Activated T-helper 1 cell treated with anti-CD3 and anti-CD28 coated beads, Interleukin-12 subunit alpha, Interleukin-12 subunit beta, Interleukin-2, Interleukin-4 antibody, amounts not matched to agents 30 ng/mL and 10 ng/mL and 1 ng/mL, durations not matched to agents 14 hours and 24 hours and 36 hours (primary cell): ENCODE results near the gene STIP1. TPM values are rescaled to one million over a fixed set of nuclear protein-coding genes. Genes with fewer than 3 reads are reported as not detected.
"Not testable (repeated sequence)": the region's sequence is repeated elsewhere in the genome, so short reads cannot be mapped to it uniquely, and the experiment has no call there.

ENCODE experiments used
- DNase-seq: peaks from one replicate; pipeline ENCODE4 v3.0.0; 2021; ENCODE audit warnings: low spot score
- H3K27ac Mint-ChIP-seq: one replicate; pipeline ENCODE4 v1.8.0; 2021; ENCODE audit warnings: mild to moderate bottlenecking, mixed read lengths
- H3K27me3 Mint-ChIP-seq: one replicate; pipeline ENCODE4 v1.8.0; 2022; ENCODE audit warnings: mild to moderate bottlenecking, moderate library complexity, mixed read lengths; ENCODE audit not compliant: insufficient read depth
- H3K36me3 Mint-ChIP-seq: one replicate; pipeline ENCODE4 v1.8.0; 2021; ENCODE audit warnings: low read depth, mixed read lengths
- H3K4me1 Mint-ChIP-seq: one replicate; pipeline ENCODE4 v1.8.0; 2021; ENCODE audit warnings: low read depth, mixed read lengths
- H3K4me3 Mint-ChIP-seq: one replicate; pipeline ENCODE4 v1.8.0; 2021; ENCODE audit warnings: mild to moderate bottlenecking, moderate library complexity, mixed read lengths
- H3K9me3 Mint-ChIP-seq: one replicate; pipeline ENCODE4 v1.8.0; 2021; ENCODE audit warnings: mixed read lengths
- intact Hi-C: fragments of 100-400 bp; cut with micrococcal nuclease; formaldehyde crosslinking; loops from one replicate; pipeline ENCODE4 v1.15.1; 2024
- total RNA-seq: library from RNA; stranded (reverse); gene quantifications from 2 replicates; pipeline ENCODE4 v1.2.3, GENCODE V29; 2022

STIP1 gene
- total RNA-seq, 1 donor from 2014 or later = 493 TPM

DNA sequence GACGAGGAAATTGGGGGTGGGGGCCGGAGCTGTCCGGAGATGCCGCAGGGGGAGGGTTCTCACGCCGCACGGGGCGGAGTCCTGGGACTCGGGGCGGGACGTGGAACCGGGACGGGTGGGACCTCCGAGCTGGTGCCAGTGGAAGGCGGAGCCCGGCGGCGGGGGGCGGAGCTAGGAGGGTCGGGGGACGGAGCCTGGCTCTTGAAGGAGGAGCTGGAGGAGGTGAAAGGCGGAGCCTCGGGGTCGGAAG, 55.2 kb downstream of the STIP1 start:
- H3K27me3 Mint-ChIP-seq = no peaks in the 10 kb centered on the region
- peak overlapping the region; percentile 94 for H3K4me3 Mint-ChIP-seq
- intact Hi-C loops = loop anchor here (1.0 to 5.0 kb wide), 12 partner anchors 10 to 1649 kb away; partner anchors contain the start of genes BAD, CCDC88B, COX8A and DNAJC4
- peak overlapping the region; percentile 94 for H3K27ac Mint-ChIP-seq
- H3K9me3 Mint-ChIP-seq = no peaks in the 10 kb centered on the region
- peak; percentile 100 for DNase-seq
- H3K4me1 Mint-ChIP-seq = peaks cover 34% of the 10 kb centered on the region
- H3K36me3 Mint-ChIP-seq = peaks cover 21% of the 10 kb centered on the region

DNA sequence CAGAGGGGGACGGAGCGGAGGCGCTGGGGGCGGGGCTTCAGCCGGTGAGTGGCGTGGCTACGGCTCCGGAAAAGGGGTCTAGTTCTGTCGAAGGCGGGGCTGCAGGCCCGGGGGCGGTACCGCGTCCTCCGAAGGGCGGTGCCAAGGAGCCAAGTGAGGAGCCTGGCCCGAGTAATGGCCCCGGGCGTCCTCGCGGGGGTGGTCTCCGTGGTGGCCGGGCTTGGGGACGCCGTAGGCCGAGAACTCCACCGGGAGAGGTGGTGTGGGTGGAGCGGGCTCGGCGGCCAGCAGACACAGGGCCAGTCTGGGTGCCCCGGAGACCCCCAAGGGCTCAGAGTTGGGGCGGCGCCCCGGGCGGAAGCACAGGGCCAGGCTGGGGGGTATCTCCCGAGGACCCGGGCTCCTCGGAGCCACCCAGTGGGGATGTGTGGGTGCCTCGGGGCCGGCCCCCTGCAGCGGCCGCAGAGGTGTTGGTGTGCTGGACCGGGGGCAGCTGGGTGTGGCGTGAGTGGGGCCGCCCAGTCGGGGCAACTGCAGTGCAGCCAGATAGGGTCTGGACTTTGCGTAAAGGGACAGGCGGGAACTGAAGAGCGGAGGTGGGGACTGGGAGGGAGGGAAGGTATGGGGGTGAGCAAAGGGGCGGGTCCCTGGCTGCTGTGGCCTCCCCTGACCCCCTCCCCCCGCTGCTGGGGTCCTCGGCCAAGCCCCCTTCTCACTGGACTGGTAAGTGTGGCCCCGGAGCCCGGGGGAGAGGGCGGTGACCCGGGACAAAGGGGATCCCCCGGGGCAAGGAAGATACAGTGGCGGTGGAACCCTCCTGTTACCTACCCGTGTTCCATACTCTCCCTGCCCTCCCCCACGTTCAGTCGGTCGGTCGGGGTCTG, 55.8 kb downstream of the STIP1 start:
- H3K4me1 Mint-ChIP-seq = peaks cover 34% of the 10 kb centered on the region

DNA sequence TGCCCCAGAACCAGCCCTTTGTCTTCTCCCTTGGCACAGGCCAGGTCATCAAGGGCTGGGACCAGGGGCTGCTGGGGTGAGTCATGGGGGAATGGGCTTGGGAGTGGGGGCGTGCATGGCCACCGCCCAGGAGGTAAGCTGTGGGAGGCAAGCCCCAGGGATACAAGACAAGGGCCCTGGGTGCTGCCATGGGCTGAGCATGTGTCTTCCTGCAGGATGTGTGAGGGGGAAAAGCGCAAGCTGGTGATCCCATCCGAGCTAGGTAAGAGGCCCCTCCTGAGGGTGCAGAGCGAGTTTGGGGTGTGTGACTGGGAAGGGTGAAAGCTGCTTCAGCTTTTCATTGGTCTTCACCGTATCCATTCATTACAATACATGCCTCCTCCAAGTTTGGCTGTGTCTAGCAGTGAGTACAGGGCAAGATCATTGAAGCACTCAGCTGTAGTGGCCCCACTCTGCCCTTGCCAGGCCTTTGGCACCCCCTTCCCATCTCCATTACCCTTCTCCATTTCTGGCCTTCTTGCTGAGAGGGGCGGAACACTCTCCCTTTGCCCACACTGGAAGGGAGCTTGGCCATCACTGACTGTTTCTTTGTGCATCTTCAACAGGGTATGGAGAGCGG, 57.4 kb downstream of the STIP1 start:
- intact Hi-C loops = loop anchor here (5.0 kb wide), 1 partner anchor 1651 kb away; the partner anchor contains the start of gene TUT1
- no peaks in the 10 kb centered on the region for H3K9me3 Mint-ChIP-seq
- peak overlapping the region; percentile 94 for H3K4me3 Mint-ChIP-seq
- H3K27ac Mint-ChIP-seq = no peak overlapping the region
- DNase-seq = no peak
- H3K36me3 Mint-ChIP-seq = peaks cover 11% of the 10 kb centered on the region
- peaks cover 40% of the 10 kb centered on the region for H3K4me1 Mint-ChIP-seq
- H3K27me3 Mint-ChIP-seq = peaks cover 1% of the 10 kb centered on the region

More for the DNA sequence above, 55.8 kb downstream of the STIP1 start:
- peak; percentile 21 for DNase-seq
- Mint-ChIP-seq H3K4me3 (peak overlapping the region; percentile 94), H3K9me3 (no peaks in the 10 kb centered on the region), H3K36me3 (peaks cover 21% of the 10 kb centered on the region), H3K27ac (peak overlapping the region; percentile 94), H3K27me3 (no peaks in the 10 kb centered on the region)
- intact Hi-C loops = loop anchor here (1.0 to 5.0 kb wide), 12 partner anchors 10 to 1649 kb away; partner anchors contain the start of genes BAD, CCDC88B, COX8A and DNAJC4

DNA sequence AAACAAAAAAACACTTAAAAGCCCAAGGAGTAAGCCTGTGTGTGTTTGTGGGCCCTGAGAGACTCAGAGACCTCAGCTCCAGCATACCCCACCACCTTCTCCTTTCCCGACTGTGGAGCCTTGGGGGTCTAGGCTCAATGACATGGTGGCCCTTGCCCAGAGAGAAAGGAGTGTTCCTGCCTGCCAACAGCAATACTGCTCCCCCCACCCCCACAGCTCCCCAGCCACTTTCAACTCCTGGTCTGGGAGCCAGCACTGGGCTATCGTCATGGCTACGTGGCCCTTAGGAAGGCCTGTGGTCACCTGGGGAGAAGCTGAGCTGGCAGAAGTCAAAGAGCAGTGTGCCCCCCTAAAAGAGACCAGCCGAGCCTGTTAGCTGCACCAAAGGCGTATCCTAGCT, 58.1 kb downstream of the STIP1 start:
- intact Hi-C loops = loop anchor here (5.0 kb wide), 1 partner anchor 1652 kb away; the partner anchor contains the start of gene TUT1
- Mint-ChIP-seq H3K4me1 (peaks cover 35% of the 10 kb centered on the region), H3K27ac (no peak overlapping the region), H3K27me3 (peaks cover 1% of the 10 kb centered on the region), H3K4me3 (peak overlapping the region; percentile 94), H3K36me3 (peaks cover 11% of the 10 kb centered on the region), H3K9me3 (no peaks in the 10 kb centered on the region)
- no peak for DNase-seq

GRCh38 chr11:64244966-64245365, 59.0 kb downstream of the STIP1 start:
- Mint-ChIP-seq H3K27ac (peak overlapping the region; percentile 67), H3K4me3 (peak overlapping the region; percentile 94), H3K36me3 (peaks cover 8% of the 10 kb centered on the region), H3K9me3 (no peaks in the 10 kb centered on the region), H3K27me3 (peaks cover 1% of the 10 kb centered on the region), H3K4me1 (peaks cover 33% of the 10 kb centered on the region)
- DNase-seq = no peak
- intact Hi-C loops = loop anchor here (5.0 kb wide), 1 partner anchor 1653 kb away; the partner anchor contains the start of gene TUT1

DNA sequence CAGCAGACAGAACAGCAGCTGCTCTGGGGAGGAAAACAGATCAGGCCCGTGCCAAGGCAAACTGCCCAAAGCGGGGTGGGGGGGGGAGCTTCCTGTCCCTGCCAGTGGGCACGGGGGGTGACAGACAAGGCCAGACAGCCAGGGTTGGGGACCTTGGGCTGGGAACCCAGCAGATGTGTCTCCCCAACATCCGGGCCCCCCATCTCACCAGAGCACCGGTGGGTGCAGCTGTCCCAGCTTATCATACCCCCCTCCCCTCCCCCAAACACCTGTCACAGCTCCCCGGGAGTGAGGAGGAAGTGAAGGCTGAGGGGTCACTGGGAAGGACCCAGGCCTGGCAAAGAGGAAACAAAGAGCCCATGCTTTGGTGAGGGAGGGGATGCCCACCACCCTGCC, 59.4 kb downstream of the STIP1 start:
- H3K4me3 Mint-ChIP-seq = peak overlapping the region; percentile 94
- peaks cover 1% of the 10 kb centered on the region for H3K27me3 Mint-ChIP-seq
- H3K27ac Mint-ChIP-seq = peak overlapping the region; percentile 94
- H3K9me3 Mint-ChIP-seq = no peaks in the 10 kb centered on the region
- peaks cover 5% of the 10 kb centered on the region for H3K36me3 Mint-ChIP-seq
- intact Hi-C loops = no loop called here
- DNase-seq = no peak
- H3K4me1 Mint-ChIP-seq = peaks cover 31% of the 10 kb centered on the region

DNA sequence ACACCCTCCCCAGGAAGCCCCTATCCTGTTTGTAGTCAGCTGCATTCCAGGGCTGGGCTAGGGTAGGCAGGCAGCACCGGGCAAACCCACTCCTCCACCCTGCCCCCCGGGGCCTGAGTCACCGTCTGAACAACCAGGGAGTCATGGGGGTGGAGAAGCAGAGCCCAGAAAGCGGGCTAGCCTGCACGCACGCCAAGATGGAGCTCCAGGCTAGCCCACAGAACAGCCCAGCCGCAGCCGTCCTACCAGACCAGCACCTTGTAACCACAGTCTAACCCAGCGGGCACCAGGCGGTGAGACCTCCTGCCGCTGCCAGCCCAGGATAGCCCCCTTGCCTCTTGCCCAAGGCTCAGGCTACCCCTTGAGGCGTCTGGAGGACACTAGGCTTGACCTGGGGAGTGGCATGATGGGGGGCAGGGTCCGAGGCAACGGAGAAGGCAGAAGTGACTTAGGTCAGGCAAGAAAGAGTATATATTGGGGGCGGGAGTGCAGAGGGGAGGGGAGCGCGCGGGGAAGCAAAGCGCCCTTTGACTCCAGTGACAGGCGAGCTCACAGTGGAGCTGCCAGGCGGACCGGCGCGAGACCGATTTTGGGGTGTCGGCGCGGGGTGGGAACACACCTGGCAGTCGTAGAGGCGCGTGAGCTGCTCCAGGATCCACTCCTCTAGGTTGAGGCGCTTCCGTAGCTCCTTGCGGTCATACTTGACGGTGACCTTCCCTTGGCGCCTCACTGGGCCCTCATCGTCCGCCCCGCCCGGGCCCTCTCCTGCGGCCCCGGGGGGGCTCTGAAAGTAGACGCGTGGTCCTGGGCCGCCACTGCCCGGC, 60.0 kb downstream of the STIP1 start:
- intact Hi-C loops = loop anchor here (1.0 kb wide), 4 partner anchors 16 to 59 kb away; partner anchors contain the start of genes DNAJC4 and ESRRA
- Mint-ChIP-seq H3K27me3 (peaks cover 1% of the 10 kb centered on the region), H3K36me3 (peaks cover 5% of the 10 kb centered on the region), H3K9me3 (no peaks in the 10 kb centered on the region), H3K4me1 (peaks cover 29% of the 10 kb centered on the region), H3K27ac (peak overlapping the region; percentile 94), H3K4me3 (peak overlapping the region; percentile 94)
- DNase-seq = peak; percentile 35

- Mint-ChIP-seq H3K4me3 (peak overlapping the region; percentile 86), H3K4me1 (peaks cover 29% of the 10 kb centered on the region)
- H3K27ac Mint-ChIP-seq, H3K36me3 Mint-ChIP-seq, H3K27me3 Mint-ChIP-seq, DNase-seq, H3K9me3 Mint-ChIP-seq: not testable (repeated sequence)
- intact Hi-C loops = loop anchor here (1.0 kb wide), 4 partner anchors 16 to 59 kb away; partner anchors contain the start of genes DNAJC4 and ESRRA
Observed at GRCh38 chr11:64246621-64246870, 60.6 kb downstream of the STIP1 start.

DNA sequence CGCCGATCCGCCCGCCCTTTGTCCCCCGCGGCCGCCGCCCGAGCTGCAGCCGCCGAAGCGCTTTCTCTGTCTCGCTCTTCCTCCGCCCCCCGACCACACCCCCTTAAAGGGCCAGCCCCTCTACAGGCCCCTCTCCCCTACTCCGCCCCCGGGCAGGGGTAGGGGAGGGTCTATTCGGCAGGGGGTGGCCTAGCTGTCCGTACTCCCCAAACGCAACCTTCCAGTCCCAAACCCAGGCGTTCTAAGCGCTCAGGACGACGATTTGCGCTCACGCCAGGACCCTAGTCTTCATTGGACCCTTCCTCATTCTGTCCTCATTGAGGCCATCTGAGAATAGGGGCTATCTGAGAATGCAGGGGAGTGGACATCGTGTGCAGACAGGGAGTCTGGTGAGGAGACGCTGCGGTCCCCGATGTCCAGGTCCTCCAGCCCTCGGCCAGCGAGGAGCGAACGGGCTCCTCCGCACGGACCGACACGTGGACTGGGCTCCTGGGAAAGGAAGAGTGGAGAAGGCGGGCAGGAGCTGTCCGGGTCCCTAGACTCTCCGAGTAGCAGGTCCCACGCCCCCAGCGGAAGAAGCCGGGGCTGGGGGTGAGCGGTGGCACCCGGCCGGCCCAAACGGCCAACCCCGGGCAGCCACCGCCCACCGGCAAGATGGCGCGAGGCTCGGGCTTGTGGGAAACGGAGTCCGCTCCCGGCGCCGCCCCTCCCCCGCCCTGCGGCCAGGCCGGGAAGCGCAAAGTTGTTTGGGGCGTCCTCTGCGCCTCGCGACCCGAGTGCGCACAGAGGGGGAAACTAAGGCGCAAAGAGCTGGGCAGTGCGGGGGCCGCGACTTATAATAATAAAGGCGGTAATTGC, 61.1 kb downstream of the STIP1 start, which contains the start of gene PPP1R14B:
TSS of gene PPP1R14B (minus strand) at position 73 of the 858 bp plus-strand sequence. CDS start 270 bp downstream, outside the sequence.
- peak; percentile 79 for DNase-seq
- peak within 1 kb of the TSS; percentile 94 for H3K4me3 Mint-ChIP-seq
- peaks cover 1% of the 10 kb centered on the region for H3K27me3 Mint-ChIP-seq
- H3K27ac Mint-ChIP-seq = peak within 1 kb of the TSS; percentile 94
- intact Hi-C loops = loop anchor here (1.0 kb wide), 4 partner anchors 17 to 58 kb away; partner anchors contain the start of genes DNAJC4 and ESRRA
- H3K36me3 Mint-ChIP-seq = peaks cover 4% of the 10 kb centered on the region
- peaks cover 29% of the 10 kb centered on the region for H3K4me1 Mint-ChIP-seq
- no peaks in the 10 kb centered on the region for H3K9me3 Mint-ChIP-seq

GRCh38 chr11:64247729-64248531, 62.0 kb downstream of the STIP1 start:
- Mint-ChIP-seq H3K4me1 (peaks cover 21% of the 10 kb centered on the region), H3K4me3 (peak overlapping the region; percentile 77), H3K9me3 (no peaks in the 10 kb centered on the region), H3K27me3 (peaks cover 1% of the 10 kb centered on the region), H3K27ac (peak overlapping the region; percentile 44), H3K36me3 (peaks cover 2% of the 10 kb centered on the region)
- intact Hi-C loops = no loop called here
- no peak for DNase-seq

DNA sequence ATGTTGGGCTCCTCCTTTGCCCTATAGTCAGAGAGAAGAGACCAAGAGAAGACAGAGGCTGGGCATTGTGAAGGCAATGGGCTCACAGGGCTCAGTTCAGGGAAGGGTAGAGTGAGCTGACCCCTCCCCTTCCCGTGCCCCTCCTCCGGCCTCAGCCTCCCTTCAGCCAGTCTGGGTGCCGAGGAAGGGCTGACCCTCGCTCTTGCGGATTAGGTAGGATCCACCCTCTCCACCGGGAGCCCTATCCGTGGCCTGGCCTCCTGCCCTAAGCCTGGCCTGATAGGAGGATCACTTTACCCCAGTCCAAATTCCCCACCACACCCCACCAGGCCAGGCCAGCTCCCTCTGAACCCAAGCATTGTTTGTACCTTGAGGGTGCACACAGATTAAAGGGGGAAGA, 62.6 kb downstream of the STIP1 start:
- peaks cover 14% of the 10 kb centered on the region for H3K4me1 Mint-ChIP-seq
- no peaks in the 10 kb centered on the region for H3K36me3 Mint-ChIP-seq
- H3K27ac Mint-ChIP-seq = no peak overlapping the region
- no peaks in the 10 kb centered on the region for H3K9me3 Mint-ChIP-seq
- intact Hi-C loops = no loop called here
- H3K27me3 Mint-ChIP-seq = peaks cover 1% of the 10 kb centered on the region
- no peak for DNase-seq
- H3K4me3 Mint-ChIP-seq = peak overlapping the region; percentile 77
